ENCODE results near the gene NOS3.
"Not testable (repeated sequence)": the region's sequence is repeated elsewhere in the genome, so short reads cannot be mapped to it uniquely, and the experiment has no call there.

Gene NOS3

DNA sequence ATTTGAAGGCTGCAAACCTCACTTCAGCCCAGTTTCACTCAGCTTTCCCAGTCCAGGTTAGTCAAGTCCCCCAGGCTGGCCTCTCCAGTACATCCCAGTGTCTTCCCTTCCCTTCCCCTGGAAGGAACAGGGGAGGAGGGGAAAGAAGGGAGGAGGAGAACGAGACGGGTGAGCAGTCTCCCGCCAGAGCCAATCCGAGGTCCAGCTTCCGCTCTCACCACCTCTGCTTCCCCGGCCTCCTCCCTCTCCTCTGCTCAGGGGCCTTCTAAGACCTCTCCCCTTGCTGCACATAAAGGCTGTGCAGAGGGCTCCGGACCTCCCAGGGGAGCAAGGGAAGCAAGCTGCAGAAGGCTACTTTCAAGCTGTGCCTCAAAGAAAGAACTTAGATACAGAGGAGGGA is 29.4 kb downstream of the NOS3 start:
- Histone ChIP-seq H3K36me3 (ENCODE audit: low read depth) (no peaks in the 10 kb centered on the region), H3K27me3 (ENCODE audit: insufficient read depth, poor library complexity, severe bottlenecking) (peaks cover 12% of the 10 kb centered on the region), H3K4me3 (ENCODE audit: severe bottlenecking) (no peak overlapping the region), H3K9me3 (ENCODE audit: severe bottlenecking) (no peaks in the 10 kb centered on the region), H3K27ac (ENCODE audit: poor library complexity, severe bottlenecking) (no peak overlapping the region), H3K4me1 (ENCODE audit: insufficient read depth, poor library complexity, severe bottlenecking) (no peaks in the 10 kb centered on the region)
- DNase-seq (ENCODE audit: low spot score) (peak; percentile 40), ATAC-seq (ENCODE audit: low read depth) (no peak)
- TF ChIP-seq, protein P1, sequence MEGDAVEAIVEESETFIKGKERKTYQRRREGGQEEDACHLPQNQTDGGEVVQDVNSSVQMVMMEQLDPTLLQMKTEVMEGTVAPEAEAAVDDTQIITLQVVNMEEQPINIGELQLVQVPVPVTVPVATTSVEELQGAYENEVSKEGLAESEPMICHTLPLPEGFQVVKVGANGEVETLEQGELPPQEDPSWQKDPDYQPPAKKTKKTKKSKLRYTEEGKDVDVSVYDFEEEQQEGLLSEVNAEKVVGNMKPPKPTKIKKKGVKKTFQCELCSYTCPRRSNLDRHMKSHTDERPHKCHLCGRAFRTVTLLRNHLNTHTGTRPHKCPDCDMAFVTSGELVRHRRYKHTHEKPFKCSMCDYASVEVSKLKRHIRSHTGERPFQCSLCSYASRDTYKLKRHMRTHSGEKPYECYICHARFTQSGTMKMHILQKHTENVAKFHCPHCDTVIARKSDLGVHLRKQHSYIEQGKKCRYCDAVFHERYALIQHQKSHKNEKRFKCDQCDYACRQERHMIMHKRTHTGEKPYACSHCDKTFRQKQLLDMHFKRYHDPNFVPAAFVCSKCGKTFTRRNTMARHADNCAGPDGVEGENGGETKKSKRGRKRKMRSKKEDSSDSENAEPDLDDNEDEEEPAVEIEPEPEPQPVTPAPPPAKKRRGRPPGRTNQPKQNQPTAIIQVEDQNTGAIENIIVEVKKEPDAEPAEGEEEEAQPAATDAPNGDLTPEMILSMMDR (IDR thresholded peaks at IDR 0.05; ENCODE audit: poor library complexity, severe bottlenecking): no peak

DNA sequence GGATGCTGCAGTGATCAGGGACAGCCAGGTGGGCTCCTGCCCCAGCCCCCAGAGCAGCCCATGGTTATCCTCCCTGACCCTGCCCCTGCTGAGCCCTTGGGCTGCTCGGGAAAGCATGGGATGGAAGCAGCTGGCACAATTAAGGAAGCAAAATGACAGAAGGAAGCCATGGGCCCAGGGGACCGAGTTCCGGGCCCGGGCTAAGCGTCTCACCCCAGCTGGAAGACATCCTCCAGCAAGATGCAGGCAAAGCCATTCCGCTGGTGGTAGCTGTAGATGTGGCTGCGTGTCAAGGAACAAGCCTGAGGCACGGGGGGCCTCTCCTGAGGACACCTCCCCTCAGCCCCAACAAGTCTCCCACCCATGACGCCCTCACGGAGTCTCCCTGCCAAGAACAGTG is 32.4 kb downstream of the NOS3 start:
- ATAC-seq (ENCODE audit: low read depth) (no peak), DNase-seq (ENCODE audit: low spot score) (no peak)

DNA sequence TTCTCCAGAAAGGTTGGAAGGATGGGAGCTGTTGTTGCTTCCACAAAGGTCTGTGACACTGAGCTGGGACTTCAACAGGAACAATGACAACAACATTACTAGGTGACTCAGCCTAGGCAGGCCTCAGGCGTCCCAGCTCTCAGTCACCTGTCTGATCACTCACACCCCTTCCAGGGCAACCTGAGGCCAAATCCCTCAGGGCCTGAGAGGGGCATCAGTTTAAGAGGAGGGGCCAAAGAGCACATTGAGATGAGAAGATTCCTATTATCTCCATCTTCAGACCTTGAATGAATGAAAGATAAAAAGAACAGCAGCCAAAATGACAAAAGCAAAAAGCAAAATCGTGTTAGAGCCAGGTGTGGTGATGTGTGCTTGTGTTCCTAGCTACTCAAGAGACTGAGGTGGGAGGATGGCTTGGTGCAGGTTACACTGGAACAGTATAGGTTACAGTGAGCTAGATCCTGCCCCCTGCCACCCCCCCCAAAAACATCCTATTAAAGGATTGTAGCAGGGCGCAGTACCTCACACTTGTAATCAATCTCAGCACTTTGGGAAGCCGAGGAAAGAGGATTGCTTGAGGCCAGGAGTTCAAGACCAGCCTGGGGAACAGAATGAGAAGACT is 33.7 kb downstream of the NOS3 start, which contains the start of gene ATG9B:
ATG9B (minus strand) TSS at position 60 of the 622 bp plus-strand sequence. CDS start 71 bp downstream, outside the sequence.
- Histone ChIP-seq H3K4me3 (ENCODE audit: severe bottlenecking) (no peak within 1 kb of the TSS), H3K27ac (ENCODE audit: poor library complexity, severe bottlenecking) (no peak within 1 kb of the TSS), H3K9me3 (ENCODE audit: severe bottlenecking) (no peaks in the 10 kb centered on the region), H3K27me3 (ENCODE audit: insufficient read depth, poor library complexity, severe bottlenecking) (peaks cover under 1% of the 10 kb centered on the region), H3K4me1 (ENCODE audit: insufficient read depth, poor library complexity, severe bottlenecking) (peaks cover 14% of the 10 kb centered on the region), H3K36me3 (ENCODE audit: low read depth) (no peaks in the 10 kb centered on the region)
- DNase-seq (ENCODE audit: low spot score): no peak
- no peak for ATAC-seq (ENCODE audit: low read depth)
- TF ChIP-seq, protein P1 (IDR thresholded peaks at IDR 0.05; ENCODE audit: poor library complexity, severe bottlenecking): no peak

More for the DNA sequence above, 32.4 kb downstream of the NOS3 start:
- no peak overlapping the region for H3K4me3 ChIP-seq (ENCODE audit: severe bottlenecking)
- no peaks in the 10 kb centered on the region for H3K9me3 ChIP-seq (ENCODE audit: severe bottlenecking)
- H3K36me3 ChIP-seq (ENCODE audit: low read depth): no peaks in the 10 kb centered on the region
- TF ChIP-seq, protein P1 (IDR thresholded peaks at IDR 0.05; ENCODE audit: poor library complexity, severe bottlenecking): no peak
- H3K27me3 ChIP-seq (ENCODE audit: insufficient read depth, poor library complexity, severe bottlenecking): peaks cover 12% of the 10 kb centered on the region
- H3K4me1 ChIP-seq (ENCODE audit: insufficient read depth, poor library complexity, severe bottlenecking): peaks cover 14% of the 10 kb centered on the region
- no peak overlapping the region for H3K27ac ChIP-seq (ENCODE audit: poor library complexity, severe bottlenecking)

DNA sequence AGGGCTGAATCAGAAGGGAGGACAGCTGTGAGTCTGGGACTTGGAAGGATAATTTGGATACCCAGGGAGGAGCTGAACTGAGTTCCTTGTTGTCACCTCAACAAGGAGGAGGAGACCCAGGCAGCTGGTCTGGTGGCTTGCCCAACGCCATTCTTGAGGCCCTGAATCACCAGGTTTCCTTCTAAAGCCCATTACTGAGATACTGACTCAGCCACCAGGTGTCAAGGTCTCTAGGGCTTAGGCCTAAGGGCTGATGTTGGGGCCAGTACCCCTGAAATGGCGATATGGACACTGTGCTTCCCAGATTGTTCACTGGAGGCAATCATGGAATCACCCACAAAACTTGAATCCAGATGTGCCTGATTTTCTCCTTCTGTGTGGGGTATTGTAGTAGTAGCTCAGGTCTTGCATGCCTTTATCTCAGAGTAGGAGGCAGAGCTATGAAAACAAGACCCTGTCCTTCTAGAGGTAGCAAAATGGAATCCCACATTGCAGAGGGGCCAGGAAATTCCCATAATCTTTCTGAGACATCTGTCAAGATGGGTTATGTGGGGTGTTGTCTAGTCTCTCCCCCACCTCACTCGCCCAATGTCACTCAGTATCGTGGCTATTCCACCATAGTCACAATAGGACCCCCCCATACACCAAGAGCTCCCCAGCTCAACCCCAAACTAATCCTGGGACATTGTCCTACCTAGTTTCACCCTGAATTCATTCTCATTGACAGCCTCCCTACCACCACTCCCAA is 35.3 kb downstream of the NOS3 start:
- H3K4me1 ChIP-seq (ENCODE audit: insufficient read depth, poor library complexity, severe bottlenecking): peaks cover 14% of the 10 kb centered on the region
- H3K27me3 ChIP-seq (ENCODE audit: insufficient read depth, poor library complexity, severe bottlenecking): no peaks in the 10 kb centered on the region
- TF ChIP-seq, protein P1 (IDR thresholded peaks at IDR 0.05; ENCODE audit: poor library complexity, severe bottlenecking): no peak
- H3K36me3 ChIP-seq (ENCODE audit: low read depth): no peaks in the 10 kb centered on the region
- no peak overlapping the region for H3K4me3 ChIP-seq (ENCODE audit: severe bottlenecking)
- ATAC-seq (ENCODE audit: low read depth) (no peak), DNase-seq (ENCODE audit: low spot score) (no peak)
- peak overlapping the region; percentile 28 for H3K27ac ChIP-seq (ENCODE audit: poor library complexity, severe bottlenecking)
- H3K9me3 ChIP-seq (ENCODE audit: severe bottlenecking): no peaks in the 10 kb centered on the region

DNA sequence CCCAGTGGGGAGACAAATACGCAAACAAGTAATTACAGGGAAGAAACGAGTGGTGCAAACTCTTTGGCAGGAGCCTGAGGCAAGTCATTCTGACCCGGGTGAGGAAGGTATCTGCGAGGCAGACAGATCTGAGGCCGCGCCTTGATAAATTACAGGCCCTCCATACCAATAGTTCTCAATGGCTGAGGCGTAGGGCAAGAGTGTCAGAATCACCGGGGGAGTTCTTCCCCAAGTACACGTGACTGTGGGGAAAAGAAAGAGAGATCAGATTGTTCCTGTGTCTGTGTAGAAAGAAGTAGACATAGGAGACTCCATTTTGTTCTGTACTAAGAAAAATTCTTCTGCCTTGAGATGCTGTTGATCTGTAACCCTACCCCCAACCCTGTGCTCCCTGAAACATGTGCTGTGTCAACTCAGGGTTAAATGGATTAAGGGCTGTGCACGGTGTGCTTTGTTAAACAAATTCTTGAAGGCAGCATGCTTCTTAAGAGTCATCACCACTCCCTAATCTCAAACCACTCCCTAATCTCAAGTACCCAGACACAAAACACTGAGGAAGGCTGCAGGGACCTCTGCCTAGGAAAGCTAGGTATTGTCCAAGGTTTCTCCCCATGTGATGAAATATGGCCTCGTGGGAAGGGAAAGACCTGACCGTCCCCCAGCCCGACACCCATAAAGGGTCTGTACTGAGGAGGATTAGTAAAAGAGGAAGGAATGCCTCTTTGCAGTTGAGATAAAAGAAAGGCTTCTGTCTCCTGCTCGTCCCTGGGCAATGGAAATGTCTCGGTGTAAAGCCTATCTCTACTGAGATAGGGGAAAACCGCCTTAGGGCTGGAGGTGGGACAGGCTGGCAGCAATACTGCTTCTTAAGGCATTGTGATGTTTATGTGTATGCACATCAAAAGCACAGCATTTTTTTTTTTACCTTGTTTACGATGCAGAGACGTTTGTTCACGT is 36.2 kb downstream of the NOS3 start:
- not testable (repeated sequence) for H3K36me3 ChIP-seq (ENCODE audit: low read depth); ATAC-seq (ENCODE audit: low read depth); H3K4me3 ChIP-seq (ENCODE audit: severe bottlenecking); H3K9me3 ChIP-seq (ENCODE audit: severe bottlenecking); DNase-seq (ENCODE audit: low spot score); H3K27me3 ChIP-seq (ENCODE audit: insufficient read depth, poor library complexity, severe bottlenecking)
- peaks cover 14% of the 10 kb centered on the region for H3K4me1 ChIP-seq (ENCODE audit: insufficient read depth, poor library complexity, severe bottlenecking)
- H3K27ac ChIP-seq (ENCODE audit: poor library complexity, severe bottlenecking): peak overlapping the region; percentile 28

DNA sequence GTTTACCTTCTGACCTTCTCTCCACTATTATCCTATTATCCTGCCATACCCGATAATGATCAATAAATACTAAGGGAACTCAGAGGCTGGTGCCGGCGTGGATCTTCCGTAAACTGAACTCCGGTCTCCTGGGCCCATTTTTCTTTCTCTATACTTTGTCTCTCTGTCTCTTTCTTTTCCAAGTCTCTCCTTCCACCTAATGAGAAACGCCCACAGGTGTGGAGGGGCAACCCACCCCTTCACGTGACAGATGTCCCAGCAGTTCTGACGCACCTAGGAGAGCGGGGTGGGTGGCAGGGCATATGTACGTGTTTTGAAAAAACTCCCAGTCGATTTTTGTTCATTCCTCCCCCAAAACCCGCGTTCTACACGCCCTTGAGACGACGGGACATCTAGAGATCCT is 36.9 kb downstream of the NOS3 start:
- H3K4me3 ChIP-seq (ENCODE audit: severe bottlenecking): peak overlapping the region; percentile 78
- not testable (repeated sequence) for DNase-seq (ENCODE audit: low spot score); H3K27me3 ChIP-seq (ENCODE audit: insufficient read depth, poor library complexity, severe bottlenecking); ATAC-seq (ENCODE audit: low read depth); H3K9me3 ChIP-seq (ENCODE audit: severe bottlenecking); H3K36me3 ChIP-seq (ENCODE audit: low read depth)
- peaks cover 14% of the 10 kb centered on the region for H3K4me1 ChIP-seq (ENCODE audit: insufficient read depth, poor library complexity, severe bottlenecking)
- H3K27ac ChIP-seq (ENCODE audit: poor library complexity, severe bottlenecking): peak overlapping the region; percentile 28

Measured in RWPE2 (cell line).